Body of pancreas (tissue), 4 donors: ENCODE measurements around the gene ERC2. TPM values are rescaled to one million over a fixed set of nuclear protein-coding genes. Genes with fewer than 3 reads are reported as not detected.

ENCODE experiments used
- ATAC-seq: fragments of 150-250 bp; one replicate; pipeline ENCODE4 v1.9.1; 2016
- DNase-seq, 4 donors: peaks; one replicate each; pipeline ENCODE4 v3.0.0-alpha.2; 2019
- H3K27ac ChIP-seq, 4 donors: fragments of 200-600 bp; sonication (generic); 1 replicate in 3 of 4; 2 replicates in 1 of 4; pipeline versions ENCODE4 v1.5.1 to v1.6.1; 2016 to 2019; ENCODE audit warnings: mild to moderate bottlenecking in 1 of 4, mixed read lengths in 1 of 4, moderate library complexity in 1 of 4
- H3K27me3 ChIP-seq, 2 donors: fragments of 200-600 bp; sonication (generic); one replicate each; pipeline ENCODE4 v1.6.0; 2016; ENCODE audit warnings: mild to moderate bottlenecking in 1 of 2
- H3K36me3 ChIP-seq, 2 donors: fragments of 200-600 bp; sonication (generic); replicated peaks in 1 of 2; 2 replicates each; pipeline ENCODE4 v1.5.1; 2016; ENCODE audit warnings: low read depth in 2 of 2; ENCODE audit not compliant: insufficient read depth in 1 of 2
- H3K4me1 ChIP-seq: fragments of 200-600 bp; sonication (generic); one replicate; pipeline ENCODE4 v1.6.0; 2016
- H3K4me3 ChIP-seq, 2 donors: fragments of 200-600 bp; sonication (generic); 1 replicate in 1 of 2; 2 replicates in 1 of 2; pipeline ENCODE4 v1.5.1; 2016 to 2019
- H3K9me3 ChIP-seq, 3 donors: fragments of 200-600 bp; sonication (generic); 1 replicate in 2 of 3; 2 replicates in 1 of 3; pipeline ENCODE4 v1.5.1; 2016
- POLR2A ChIP-seq, 3 donors: fragments of 450-650 bp; IDR thresholded peaks; one replicate each; pipeline ENCODE4 v1.6.1; 2016; ENCODE audit warnings: antibody characterized with exemption in 3 of 3, mild to moderate bottlenecking in 2 of 3
- WGBS, 2 donors: methylation state at CpG; one replicate each; pipeline ENCODE4 v1.1.5; 2017; 5-methylcytosine and 5-hydroxymethylcytosine counted together
- intact Hi-C: fragments of 100-400 bp; cut with DNase I; formaldehyde crosslinking; loops from one replicate; pipeline ENCODE4 v1.15.1; 2023
- total RNA-seq, 2 donors: library from RNA; depleted of rRNA; stranded (reverse); fragments of >200 nt; gene quantifications; one replicate each; pipeline ENCODE4 v1.1.0, GENCODE V29; 2016
- TF ChIP-seq, protein P1 (sequence below), 7 experiments: fragments of 450-650 bp in 4 of 7; fragments of 200-600 bp in 3 of 7; sonication (generic) in 3 of 7; IDR thresholded peaks; one replicate each; pipeline ENCODE4 v1.5.1; 2016 to 2019; ENCODE audit warnings: antibody characterized with exemption in 7 of 7

Gene ERC2
- total RNA-seq, 2 donors from 2014 or later = 4.0 to 4.7 TPM

DNA sequence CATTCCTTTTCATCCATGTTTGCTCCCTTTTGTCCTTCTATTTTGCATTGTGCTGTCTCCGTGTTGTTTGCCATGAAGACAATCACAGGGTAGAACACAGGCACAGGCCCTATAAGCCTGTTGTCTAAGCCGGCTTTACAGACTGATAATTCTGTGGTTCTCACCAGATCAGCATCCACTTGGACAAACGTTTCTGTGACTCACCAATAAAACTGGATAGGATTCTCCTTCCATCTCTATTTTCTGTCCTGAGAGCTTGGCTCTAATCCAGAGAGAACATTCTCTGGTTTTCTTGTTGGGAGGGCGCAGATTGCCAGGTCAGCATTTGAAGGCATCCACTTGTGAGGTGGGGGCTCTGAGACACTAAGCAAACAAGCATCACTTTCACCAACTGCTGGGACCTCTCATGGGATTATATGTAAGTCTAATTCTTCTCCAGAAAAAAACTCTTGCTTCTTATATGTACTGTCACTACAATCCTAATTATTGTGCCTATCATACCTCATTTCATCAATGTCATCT is 101.6 kb downstream of the ERC2 start:
- no peak overlapping the region for H3K4me3 ChIP-seq
- intact Hi-C loops = no loop called here
- TF ChIP-seq, protein P1, sequence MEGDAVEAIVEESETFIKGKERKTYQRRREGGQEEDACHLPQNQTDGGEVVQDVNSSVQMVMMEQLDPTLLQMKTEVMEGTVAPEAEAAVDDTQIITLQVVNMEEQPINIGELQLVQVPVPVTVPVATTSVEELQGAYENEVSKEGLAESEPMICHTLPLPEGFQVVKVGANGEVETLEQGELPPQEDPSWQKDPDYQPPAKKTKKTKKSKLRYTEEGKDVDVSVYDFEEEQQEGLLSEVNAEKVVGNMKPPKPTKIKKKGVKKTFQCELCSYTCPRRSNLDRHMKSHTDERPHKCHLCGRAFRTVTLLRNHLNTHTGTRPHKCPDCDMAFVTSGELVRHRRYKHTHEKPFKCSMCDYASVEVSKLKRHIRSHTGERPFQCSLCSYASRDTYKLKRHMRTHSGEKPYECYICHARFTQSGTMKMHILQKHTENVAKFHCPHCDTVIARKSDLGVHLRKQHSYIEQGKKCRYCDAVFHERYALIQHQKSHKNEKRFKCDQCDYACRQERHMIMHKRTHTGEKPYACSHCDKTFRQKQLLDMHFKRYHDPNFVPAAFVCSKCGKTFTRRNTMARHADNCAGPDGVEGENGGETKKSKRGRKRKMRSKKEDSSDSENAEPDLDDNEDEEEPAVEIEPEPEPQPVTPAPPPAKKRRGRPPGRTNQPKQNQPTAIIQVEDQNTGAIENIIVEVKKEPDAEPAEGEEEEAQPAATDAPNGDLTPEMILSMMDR (IDR thresholded peaks at IDR 0.05) = no peak
- no peak for TF ChIP-seq POLR2A (IDR thresholded peaks at IDR 0.05)
- WGBS, 2 donors = 63 to 83% methylated on average over 4 of the region's 4 CpGs
- ATAC-seq (no peak), DNase-seq (no peak)
- H3K27me3 ChIP-seq = no peaks in the 10 kb centered on the region
- H3K4me1 ChIP-seq = no peaks in the 10 kb centered on the region
- no peaks in the 10 kb centered on the region for H3K36me3 ChIP-seq
- H3K27ac ChIP-seq = no peak overlapping the region
- no peaks in the 10 kb centered on the region for H3K9me3 ChIP-seq

DNA sequence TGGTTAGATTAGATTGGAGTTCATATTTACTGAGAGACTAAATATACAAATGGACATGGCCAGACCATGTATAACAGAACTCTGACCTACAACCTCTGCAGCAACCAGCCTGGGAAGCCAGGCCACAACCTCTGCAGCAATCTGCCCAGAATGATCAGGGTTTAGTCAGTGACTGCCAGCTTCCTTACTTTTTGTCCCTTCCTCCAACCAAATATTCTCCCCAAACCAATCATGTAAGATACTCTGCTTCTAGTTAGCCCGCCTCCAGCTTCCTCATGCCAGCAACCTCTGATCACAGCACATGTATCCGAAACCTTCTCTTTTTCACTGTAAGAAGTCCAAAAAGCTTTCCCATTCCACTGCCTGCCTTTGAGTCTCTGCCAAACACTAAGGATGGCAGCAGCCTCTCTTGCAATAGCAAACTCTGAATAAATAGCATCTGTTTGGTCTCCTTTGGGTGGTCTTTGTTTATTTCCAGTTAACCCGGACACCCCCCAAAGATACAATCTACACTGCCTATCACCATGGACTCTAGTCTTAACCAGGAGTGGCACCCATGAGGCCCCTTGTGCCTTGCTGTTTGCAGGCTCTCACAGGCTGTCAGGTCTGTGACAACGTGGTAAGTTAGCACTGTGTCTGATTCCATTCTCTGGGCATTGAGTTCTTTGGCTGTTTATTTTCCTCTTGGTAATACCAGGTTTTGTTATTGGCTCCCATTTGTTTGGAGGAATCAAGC is 102.2 kb downstream of the ERC2 start:
- DNase-seq (no peak), ATAC-seq (no peak)
- Histone ChIP-seq H3K27ac (no peak overlapping the region), H3K9me3 (no peaks in the 10 kb centered on the region), H3K27me3 (no peaks in the 10 kb centered on the region), H3K4me3 (no peak overlapping the region), H3K36me3 (no peaks in the 10 kb centered on the region), H3K4me1 (no peaks in the 10 kb centered on the region)
- TF ChIP-seq POLR2A (IDR thresholded peaks at IDR 0.05) = no peak
- TF ChIP-seq, protein P1 (IDR thresholded peaks at IDR 0.05) = no peak
- 43 to 56% methylated on average over 4 of the region's 4 CpGs for WGBS, 2 donors
- intact Hi-C loops = no loop called here

DNA sequence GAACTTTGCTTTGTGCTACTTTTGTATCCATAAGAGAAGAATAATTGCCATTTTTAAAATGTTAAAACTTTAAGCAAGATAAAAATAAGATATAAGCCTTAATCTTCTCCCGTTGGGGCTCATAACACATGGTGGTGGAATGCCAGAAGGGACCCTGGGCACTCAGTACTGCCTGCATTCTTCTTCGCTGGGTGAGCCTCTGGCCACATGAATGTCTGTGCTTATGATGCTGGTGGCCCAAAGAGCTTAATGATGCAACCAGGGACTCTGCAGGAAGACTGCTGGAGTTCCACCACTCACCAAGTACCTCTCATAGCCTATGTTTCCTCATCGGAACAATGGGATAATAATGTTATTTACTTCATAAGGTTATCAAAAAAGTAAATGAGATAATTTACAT is 103.6 kb downstream of the ERC2 start:
- no peak for TF ChIP-seq POLR2A (IDR thresholded peaks at IDR 0.05)
- TF ChIP-seq, protein P1 (IDR thresholded peaks at IDR 0.05) = no peak
- Histone ChIP-seq H3K36me3 (no peaks in the 10 kb centered on the region), H3K4me1 (no peaks in the 10 kb centered on the region), H3K4me3 (no peak overlapping the region), H3K27me3 (no peaks in the 10 kb centered on the region), H3K27ac (no peak overlapping the region), H3K9me3 (no peaks in the 10 kb centered on the region)
- intact Hi-C loops = no loop called here
- ATAC-seq = no peak
- WGBS, 2 donors = 77 to 81% methylated on average over 3 of the region's 3 CpGs
- DNase-seq = no peak

DNA sequence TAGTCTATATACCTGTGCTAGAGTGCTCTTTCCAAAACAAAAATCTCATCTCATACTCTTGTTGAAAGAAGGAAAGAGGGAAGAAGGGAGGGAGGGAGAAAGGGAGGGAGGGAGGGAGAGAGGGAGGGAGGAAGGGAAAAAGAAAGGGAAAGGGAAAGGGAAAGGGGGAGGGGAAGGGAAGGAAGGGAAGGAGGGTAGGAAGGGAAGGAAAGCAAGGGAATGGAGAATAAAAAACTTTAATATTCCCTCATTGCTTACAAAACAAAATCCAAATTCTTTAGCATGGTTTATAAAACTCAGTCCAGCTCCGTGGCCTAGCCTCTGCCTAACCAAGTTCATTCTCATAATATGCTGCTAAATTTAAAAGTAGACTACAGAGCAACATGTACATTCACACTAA is 104.5 kb downstream of the ERC2 start:
- DNase-seq (no peak), ATAC-seq (no peak)
- intact Hi-C loops = no loop called here
- Histone ChIP-seq H3K4me1 (no peaks in the 10 kb centered on the region), H3K36me3 (no peaks in the 10 kb centered on the region), H3K4me3 (no peak overlapping the region), H3K27me3 (no peaks in the 10 kb centered on the region), H3K9me3 (no peaks in the 10 kb centered on the region), H3K27ac (no peak overlapping the region)
- no peak for TF ChIP-seq POLR2A (IDR thresholded peaks at IDR 0.05)
- TF ChIP-seq, protein P1 (IDR thresholded peaks at IDR 0.05) = no peak
- WGBS, 2 donors = 89 to 90% methylated on average over 1 of the region's 1 CpG

DNA sequence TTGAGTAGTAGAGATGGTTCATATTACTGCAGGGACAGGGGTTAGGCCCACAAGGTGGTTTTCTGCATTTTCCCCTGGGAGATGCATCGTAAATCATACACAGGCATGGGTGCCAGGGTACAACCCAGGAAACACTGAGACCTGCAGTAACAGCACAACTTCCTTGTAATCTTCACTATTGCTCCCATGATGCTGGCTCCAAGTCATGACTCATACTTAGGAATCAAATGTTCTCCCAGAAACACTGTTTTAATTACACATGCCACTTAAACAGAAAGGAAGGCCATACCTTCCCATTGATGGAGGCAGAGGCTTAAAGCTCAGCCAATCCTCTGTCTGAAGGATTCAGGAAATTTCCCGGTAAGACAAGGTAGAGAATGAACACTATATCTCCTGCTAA is 106.5 kb downstream of the ERC2 start:
- Histone ChIP-seq H3K27ac (no peak overlapping the region), H3K9me3 (no peaks in the 10 kb centered on the region), H3K36me3 (no peaks in the 10 kb centered on the region), H3K4me3 (no peak overlapping the region), H3K27me3 (no peaks in the 10 kb centered on the region), H3K4me1 (no peaks in the 10 kb centered on the region)
- TF ChIP-seq, protein P1 (IDR thresholded peaks at IDR 0.05) = no peak
- no peak for TF ChIP-seq POLR2A (IDR thresholded peaks at IDR 0.05)
- intact Hi-C loops = no loop called here
- no peak for DNase-seq
- ATAC-seq = no peak
- WGBS, 2 donors = 94 to 95% methylated on average over 2 of the region's 2 CpGs
